ENCODE measurements around the gene SPTLC2. TPM values are rescaled to one million over a fixed set of nuclear protein-coding genes. Genes with fewer than 3 reads are reported as not detected.
"Not testable (repeated sequence)": the region's sequence is repeated elsewhere in the genome, so short reads cannot be mapped to it uniquely, and the experiment has no call there.

SPTLC2 gene
- total and polyA plus RNA-seq, 4 donors: 2.3 to 45.4 (median 20.5) TPM

DNA sequence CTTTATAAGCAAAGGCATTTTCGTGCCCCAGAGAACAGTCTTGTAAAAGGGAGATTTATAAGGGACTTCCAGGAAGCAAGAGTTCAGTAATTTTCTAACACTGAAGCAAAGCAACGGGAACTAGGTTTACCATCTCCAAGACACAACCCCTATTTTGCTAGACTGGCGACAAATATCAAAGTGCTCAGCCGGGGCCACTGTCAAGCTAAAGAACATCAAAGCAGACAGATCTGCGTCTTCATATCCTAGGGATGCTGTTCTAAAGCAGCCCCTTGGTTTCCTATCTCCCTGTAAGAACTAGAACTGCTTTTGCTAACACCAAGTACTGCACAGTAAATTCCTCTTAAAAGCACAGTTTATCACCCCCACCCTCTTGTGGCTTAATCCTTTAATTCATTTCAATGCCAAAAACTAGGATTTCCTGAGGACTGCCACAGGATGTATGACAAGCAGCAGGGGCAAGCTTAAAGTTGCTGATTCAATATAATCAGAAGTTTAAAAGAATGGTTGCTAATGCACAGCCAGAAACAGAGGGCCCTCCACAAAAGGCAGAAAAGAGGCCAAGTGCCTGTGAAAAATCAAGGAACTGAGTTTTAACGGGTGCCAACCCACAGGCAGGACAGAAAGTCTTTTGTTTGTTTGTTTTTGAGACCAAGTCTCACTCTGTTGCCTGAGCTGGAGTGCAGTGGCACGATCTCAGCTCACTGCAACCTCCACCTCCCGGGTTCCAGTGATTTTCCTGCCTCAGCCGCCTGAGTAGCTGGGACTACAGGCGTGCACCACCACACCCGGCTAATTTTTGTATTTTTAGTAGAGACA, 73.8 kb downstream of the SPTLC2 start:
- Histone ChIP-seq H3K4me3 (ENCODE audit: low read length in 2 of 2) (no peak overlapping the region), H3K27ac (ENCODE audit: low read depth in 1 of 2, low read length in 2 of 2) (peak overlapping the region in 1 of 2 donors; percentile 56), H3K27me3 (ENCODE audit: control insufficient read depth in 1 of 2, insufficient read depth in 2 of 2, low read length in 1 of 2) (no peaks in the 10 kb centered on the region), H3K9me3 (ENCODE audit: control insufficient read depth, low read length) (no peaks in the 10 kb centered on the region), H3K36me3 (ENCODE audit: control insufficient read depth in 1 of 2, insufficient read depth in 2 of 2, low read length in 1 of 2) (no peaks in the 10 kb centered on the region), H3K4me1 (ENCODE audit: control insufficient read depth in 1 of 2, insufficient read depth in 2 of 2, low read length in 2 of 2) (peaks cover 3 to 5% of the 10 kb centered on the region in 2 donors)
- ATAC-seq (ENCODE audit: low FRiP score): peak; percentile 50
- no peak for DNase-seq
- WGBS, 2 donors: 33 to 34% methylated on average over 11 of the region's 11 CpGs
- intact Hi-C loops (cut with DNase I): loop anchor here in 1 of 2 donors (1.0 kb wide), 1 partner anchor 18 kb away; no protein-coding TSS in a partner anchor

DNA sequence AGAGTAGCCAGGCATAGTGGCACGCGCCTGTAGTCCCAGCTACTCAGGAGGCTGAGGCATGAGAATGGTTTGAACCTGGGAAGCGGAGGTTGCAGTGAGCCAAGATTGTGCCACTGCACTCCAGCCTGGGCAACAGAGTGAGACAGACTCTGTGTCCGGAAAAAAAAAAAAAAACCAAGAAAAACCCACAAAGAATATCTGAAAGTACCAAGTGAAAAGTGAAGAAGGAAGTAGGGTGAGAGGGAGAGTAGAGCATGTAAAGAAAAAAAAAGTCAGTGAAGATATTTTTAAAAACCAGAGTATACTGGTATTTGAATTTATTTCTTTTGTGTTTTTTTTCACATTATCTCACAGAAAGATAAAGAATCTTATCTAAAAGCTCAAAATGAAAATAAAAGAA, 74.5 kb downstream of the SPTLC2 start:
- H3K4me3 ChIP-seq (ENCODE audit: low read length in 2 of 2): no peak overlapping the region
- H3K27ac ChIP-seq (ENCODE audit: low read depth in 1 of 2, low read length in 2 of 2): no peak overlapping the region
- intact Hi-C loops (cut with DNase I): no loop called here
- DNase-seq (no peak), ATAC-seq (ENCODE audit: low FRiP score) (no peak)
- no peaks in the 10 kb centered on the region for H3K27me3 ChIP-seq (ENCODE audit: control insufficient read depth in 1 of 2, insufficient read depth in 2 of 2, low read length in 1 of 2)
- no peaks in the 10 kb centered on the region for H3K36me3 ChIP-seq (ENCODE audit: control insufficient read depth in 1 of 2, insufficient read depth in 2 of 2, low read length in 1 of 2)
- WGBS, 2 donors: 50 to 55% methylated on average over 4 of the region's 4 CpGs
- no peaks in the 10 kb centered on the region for H3K9me3 ChIP-seq (ENCODE audit: control insufficient read depth, low read length)
- peaks cover 3 to 5% of the 10 kb centered on the region in 2 donors for H3K4me1 ChIP-seq (ENCODE audit: control insufficient read depth in 1 of 2, insufficient read depth in 2 of 2, low read length in 2 of 2)

DNA sequence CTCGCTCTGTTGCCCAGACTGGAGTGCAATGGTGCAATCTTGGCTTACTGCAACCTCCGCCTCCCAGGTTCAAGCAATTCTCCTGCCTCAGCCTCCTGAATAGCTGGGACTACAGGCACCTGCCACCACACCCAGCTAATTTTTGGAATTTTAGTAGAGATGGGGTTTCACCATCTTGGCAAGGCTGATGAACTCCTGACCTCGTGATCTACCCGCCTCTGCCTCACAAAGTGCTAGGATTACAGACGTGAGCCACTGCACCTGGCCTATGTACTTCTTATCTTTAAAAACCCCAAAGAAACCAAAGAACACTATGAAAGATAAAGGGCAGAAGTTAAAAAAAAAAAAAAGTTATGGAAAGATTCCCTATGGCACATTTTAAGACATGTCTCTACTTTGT, 79.5 kb downstream of the SPTLC2 start:
- intact Hi-C loops (cut with DNase I); H3K27me3 ChIP-seq (ENCODE audit: control insufficient read depth in 1 of 2, insufficient read depth in 2 of 2, low read length in 1 of 2); H3K9me3 ChIP-seq (ENCODE audit: control insufficient read depth, low read length); H3K4me3 ChIP-seq (ENCODE audit: low read length in 2 of 2); H3K27ac ChIP-seq (ENCODE audit: low read depth in 1 of 2, low read length in 2 of 2); H3K36me3 ChIP-seq (ENCODE audit: control insufficient read depth in 1 of 2, insufficient read depth in 2 of 2, low read length in 1 of 2); H3K4me1 ChIP-seq (ENCODE audit: control insufficient read depth in 1 of 2, insufficient read depth in 2 of 2, low read length in 2 of 2); ATAC-seq (ENCODE audit: low FRiP score); DNase-seq: not testable (repeated sequence)
- WGBS, 2 donors: 94 to 99% methylated on average over 5 of the region's 5 CpGs

DNA sequence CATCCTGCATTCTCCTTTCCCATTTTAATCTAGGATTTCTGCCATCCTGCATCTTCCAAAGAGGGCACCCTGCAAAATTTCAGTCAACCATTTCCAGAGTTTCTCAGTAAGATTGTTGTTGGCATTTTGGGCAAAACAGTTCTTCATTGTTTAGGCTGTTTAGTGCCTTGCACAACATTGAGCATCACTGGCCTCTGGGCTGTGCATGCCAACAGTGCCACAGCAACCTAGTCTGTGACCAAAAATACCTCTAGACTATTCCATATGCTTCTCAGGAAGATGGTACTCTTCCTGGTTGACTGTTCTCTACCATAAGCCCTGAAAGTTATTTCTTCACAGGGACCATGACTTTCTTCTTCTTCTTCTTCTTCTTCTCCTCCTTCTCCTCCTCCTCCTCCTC, 85.4 kb downstream of the SPTLC2 start:
- no peaks in the 10 kb centered on the region for H3K27me3 ChIP-seq (ENCODE audit: control insufficient read depth in 1 of 2, insufficient read depth in 2 of 2, low read length in 1 of 2)
- ATAC-seq (ENCODE audit: low FRiP score): no peak
- intact Hi-C loops (cut with DNase I): no loop called here
- H3K27ac ChIP-seq (ENCODE audit: low read depth in 1 of 2, low read length in 2 of 2): no peak overlapping the region
- H3K36me3 ChIP-seq (ENCODE audit: control insufficient read depth in 1 of 2, insufficient read depth in 2 of 2, low read length in 1 of 2): no peaks in the 10 kb centered on the region
- DNase-seq: no peak
- H3K4me3 ChIP-seq (ENCODE audit: low read length in 2 of 2): no peak overlapping the region
- H3K4me1 ChIP-seq (ENCODE audit: control insufficient read depth in 1 of 2, insufficient read depth in 2 of 2, low read length in 2 of 2): no peaks in the 10 kb centered on the region
- H3K9me3 ChIP-seq (ENCODE audit: control insufficient read depth, low read length): no peaks in the 10 kb centered on the region

DNA sequence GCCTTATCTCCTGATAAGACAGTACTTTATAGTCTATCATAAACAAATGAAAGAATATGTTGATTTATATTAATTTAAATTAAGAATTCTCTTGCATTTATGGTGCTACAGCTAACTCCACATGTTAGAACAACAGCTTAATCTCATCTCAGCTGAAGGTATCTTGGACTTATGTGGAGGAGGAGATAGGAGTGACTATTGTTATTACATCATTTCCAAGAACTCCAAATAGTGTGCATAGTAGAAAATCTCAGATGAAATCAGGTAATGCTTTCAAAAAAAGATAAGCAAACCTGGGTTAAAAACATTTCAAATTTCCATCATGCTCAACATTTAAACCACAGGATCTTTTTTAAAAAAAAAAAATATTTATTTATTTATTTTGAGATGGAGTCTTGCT, 86.5 kb downstream of the SPTLC2 start:
- ATAC-seq (ENCODE audit: low FRiP score): no peak
- no peaks in the 10 kb centered on the region for H3K9me3 ChIP-seq (ENCODE audit: control insufficient read depth, low read length)
- no peaks in the 10 kb centered on the region for H3K36me3 ChIP-seq (ENCODE audit: control insufficient read depth in 1 of 2, insufficient read depth in 2 of 2, low read length in 1 of 2)
- no peak overlapping the region for H3K4me3 ChIP-seq (ENCODE audit: low read length in 2 of 2)
- no peak for DNase-seq
- no peak overlapping the region for H3K27ac ChIP-seq (ENCODE audit: low read depth in 1 of 2, low read length in 2 of 2)
- no peaks in the 10 kb centered on the region for H3K4me1 ChIP-seq (ENCODE audit: control insufficient read depth in 1 of 2, insufficient read depth in 2 of 2, low read length in 2 of 2)
- intact Hi-C loops (cut with DNase I): no loop called here
- H3K27me3 ChIP-seq (ENCODE audit: control insufficient read depth in 1 of 2, insufficient read depth in 2 of 2, low read length in 1 of 2): no peaks in the 10 kb centered on the region

DNA sequence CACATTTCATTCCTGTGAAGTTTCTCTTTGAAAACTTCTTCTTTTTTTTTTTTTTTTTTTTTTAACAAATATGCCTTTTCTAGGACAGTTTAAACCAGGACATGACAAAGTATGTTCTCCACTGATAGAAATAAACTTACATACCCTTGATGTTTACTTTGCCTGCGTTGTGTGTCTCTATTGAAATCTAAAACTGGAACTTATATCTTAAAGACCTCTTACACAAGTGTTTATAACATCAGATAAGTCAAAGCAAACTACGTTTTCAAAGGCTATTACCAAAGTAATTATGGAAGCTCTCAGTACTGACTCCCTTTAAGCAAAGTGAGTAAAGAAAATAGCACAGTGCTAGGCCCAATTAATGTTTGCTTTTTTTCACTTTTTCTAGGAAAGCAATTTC, 87.2 kb downstream of the SPTLC2 start:
- H3K36me3 ChIP-seq (ENCODE audit: control insufficient read depth in 1 of 2, insufficient read depth in 2 of 2, low read length in 1 of 2): no peaks in the 10 kb centered on the region
- H3K4me1 ChIP-seq (ENCODE audit: control insufficient read depth in 1 of 2, insufficient read depth in 2 of 2, low read length in 2 of 2): no peaks in the 10 kb centered on the region
- ATAC-seq (ENCODE audit: low FRiP score) (no peak), DNase-seq (no peak)
- no peaks in the 10 kb centered on the region for H3K9me3 ChIP-seq (ENCODE audit: control insufficient read depth, low read length)
- H3K27me3 ChIP-seq (ENCODE audit: control insufficient read depth in 1 of 2, insufficient read depth in 2 of 2, low read length in 1 of 2): no peaks in the 10 kb centered on the region
- H3K4me3 ChIP-seq (ENCODE audit: low read length in 2 of 2): no peak overlapping the region
- intact Hi-C loops (cut with DNase I): no loop called here
- no peak overlapping the region for H3K27ac ChIP-seq (ENCODE audit: low read depth in 1 of 2, low read length in 2 of 2)
- WGBS, 2 donors: 56 to 78% methylated on average over 2 of the region's 2 CpGs

DNA sequence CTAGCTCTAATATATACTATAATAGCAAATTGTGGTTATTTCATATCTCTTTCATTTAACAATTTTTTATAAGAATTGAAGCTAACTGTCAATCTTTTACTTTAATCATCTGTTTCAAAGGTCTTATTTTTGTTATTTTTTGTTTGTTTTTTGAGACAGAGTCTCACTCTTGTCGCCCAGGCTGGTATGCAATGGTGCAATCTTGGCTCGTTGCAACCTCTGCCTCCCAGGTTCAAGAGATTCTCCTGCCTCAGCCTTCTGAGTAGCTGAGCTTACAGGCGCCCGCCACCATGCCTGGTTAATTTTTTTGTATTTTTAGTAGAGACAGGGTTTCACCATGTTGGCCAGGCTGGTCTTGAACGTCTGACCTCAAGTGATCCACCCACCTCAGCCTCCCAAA, 87.7 kb downstream of the SPTLC2 start:
- H3K36me3 ChIP-seq (ENCODE audit: control insufficient read depth in 1 of 2, insufficient read depth in 2 of 2, low read length in 1 of 2); ATAC-seq (ENCODE audit: low FRiP score); H3K27me3 ChIP-seq (ENCODE audit: control insufficient read depth in 1 of 2, insufficient read depth in 2 of 2, low read length in 1 of 2); H3K27ac ChIP-seq (ENCODE audit: low read depth in 1 of 2, low read length in 2 of 2); H3K4me3 ChIP-seq (ENCODE audit: low read length in 2 of 2); intact Hi-C loops (cut with DNase I); H3K9me3 ChIP-seq (ENCODE audit: control insufficient read depth, low read length); DNase-seq; H3K4me1 ChIP-seq (ENCODE audit: control insufficient read depth in 1 of 2, insufficient read depth in 2 of 2, low read length in 2 of 2): not testable (repeated sequence)
- WGBS, 2 donors: 89 to 90% methylated on average over 5 of the region's 5 CpGs

DNA sequence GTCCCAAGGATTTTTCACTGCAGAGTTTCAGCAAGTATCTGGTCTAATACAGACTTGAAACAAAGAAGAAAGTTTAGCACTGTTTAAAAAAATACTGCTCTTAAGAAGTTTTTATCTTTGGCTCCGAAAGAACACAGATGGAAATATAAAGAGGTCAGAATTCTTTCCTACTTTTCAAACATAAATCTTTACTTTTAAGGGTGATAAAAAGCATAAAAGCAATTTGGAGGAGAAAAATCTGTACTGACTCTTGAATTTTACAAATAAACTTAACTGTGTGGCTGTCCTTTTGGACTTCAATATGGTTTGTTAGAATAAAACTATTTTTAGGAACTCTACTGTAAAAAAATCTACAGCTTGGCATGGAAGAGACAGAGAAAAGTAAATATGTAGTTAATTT, 90.2 kb downstream of the SPTLC2 start:
- no peak for DNase-seq
- 0 to 5% methylated on average over 1 of the region's 1 CpG for WGBS, 2 donors
- intact Hi-C loops (cut with DNase I): no loop called here

DNA sequence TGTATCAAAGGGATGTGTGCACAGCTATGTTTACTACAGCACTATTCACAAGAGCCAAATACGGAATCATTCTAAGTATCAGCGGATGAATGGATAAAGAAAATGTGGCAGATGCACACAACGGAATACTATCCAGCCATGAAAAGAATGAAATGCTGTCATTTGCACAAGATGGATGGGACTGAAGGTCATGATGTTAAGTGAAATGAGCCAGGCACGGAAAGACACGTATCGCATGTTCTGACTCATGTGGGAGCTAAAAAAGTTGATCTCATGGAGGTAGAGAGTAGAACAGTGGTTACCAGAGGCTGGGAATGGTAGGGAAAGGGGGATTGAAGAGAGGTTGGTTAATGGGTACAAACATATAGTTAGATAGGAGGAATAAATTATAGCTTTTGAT, 91.9 kb downstream of the SPTLC2 start:
- no peak overlapping the region for H3K4me3 ChIP-seq (ENCODE audit: low read length in 2 of 2)
- H3K4me1 ChIP-seq (ENCODE audit: control insufficient read depth in 1 of 2, insufficient read depth in 2 of 2, low read length in 2 of 2): no peaks in the 10 kb centered on the region
- intact Hi-C loops (cut with DNase I): no loop called here
- DNase-seq (no peak), ATAC-seq (ENCODE audit: low FRiP score) (no peak)
- 97% methylated on average over 6 of the region's 6 CpGs for WGBS, 2 donors
- H3K36me3 ChIP-seq (ENCODE audit: control insufficient read depth in 1 of 2, insufficient read depth in 2 of 2, low read length in 1 of 2): peaks cover 3 to 6% of the 10 kb centered on the region in 2 donors
- H3K27ac ChIP-seq (ENCODE audit: low read depth in 1 of 2, low read length in 2 of 2): no peak overlapping the region
- no peaks in the 10 kb centered on the region for H3K9me3 ChIP-seq (ENCODE audit: control insufficient read depth, low read length)
- H3K27me3 ChIP-seq (ENCODE audit: control insufficient read depth in 1 of 2, insufficient read depth in 2 of 2, low read length in 1 of 2): no peaks in the 10 kb centered on the region

More for the DNA sequence above, 90.2 kb downstream of the SPTLC2 start:
- Histone ChIP-seq H3K27ac (ENCODE audit: low read depth in 1 of 2, low read length in 2 of 2) (no peak overlapping the region), H3K4me3 (ENCODE audit: low read length in 2 of 2) (no peak overlapping the region), H3K36me3 (ENCODE audit: control insufficient read depth in 1 of 2, insufficient read depth in 2 of 2, low read length in 1 of 2) (peaks cover 0 to 3% of the 10 kb centered on the region in 2 donors), H3K27me3 (ENCODE audit: control insufficient read depth in 1 of 2, insufficient read depth in 2 of 2, low read length in 1 of 2) (no peaks in the 10 kb centered on the region), H3K4me1 (ENCODE audit: control insufficient read depth in 1 of 2, insufficient read depth in 2 of 2, low read length in 2 of 2) (no peaks in the 10 kb centered on the region), H3K9me3 (ENCODE audit: control insufficient read depth, low read length) (no peaks in the 10 kb centered on the region)
- no peak for ATAC-seq (ENCODE audit: low FRiP score)

All from aorta (tissue), 5 donors.